DOHH2 (cell line): Measurements from ENCODE around the gene DISP2.

ENCODE experiments used
- EZH2phosphoT487 ChIP-seq: fragments of 200-600 bp; sonication (generic); IDR thresholded peaks from 2 replicates; pipeline ENCODE4 v1.6.1; 2017; ENCODE audit warnings: borderline replicate concordance, mild to moderate bottlenecking, antibody characterized with exemption, low read length, moderate library complexity, mixed read lengths
- TF ChIP-seq, protein P1 (sequence below): fragments of 200-600 bp; sonication (generic); IDR thresholded peaks from one replicate; pipeline ENCODE4 v1.5.1; 2014; ENCODE audit warnings: antibody characterized with exemption, mild to moderate bottlenecking, low read depth, low read length; ENCODE audit not compliant: poor library complexity, severe bottlenecking

DNA sequence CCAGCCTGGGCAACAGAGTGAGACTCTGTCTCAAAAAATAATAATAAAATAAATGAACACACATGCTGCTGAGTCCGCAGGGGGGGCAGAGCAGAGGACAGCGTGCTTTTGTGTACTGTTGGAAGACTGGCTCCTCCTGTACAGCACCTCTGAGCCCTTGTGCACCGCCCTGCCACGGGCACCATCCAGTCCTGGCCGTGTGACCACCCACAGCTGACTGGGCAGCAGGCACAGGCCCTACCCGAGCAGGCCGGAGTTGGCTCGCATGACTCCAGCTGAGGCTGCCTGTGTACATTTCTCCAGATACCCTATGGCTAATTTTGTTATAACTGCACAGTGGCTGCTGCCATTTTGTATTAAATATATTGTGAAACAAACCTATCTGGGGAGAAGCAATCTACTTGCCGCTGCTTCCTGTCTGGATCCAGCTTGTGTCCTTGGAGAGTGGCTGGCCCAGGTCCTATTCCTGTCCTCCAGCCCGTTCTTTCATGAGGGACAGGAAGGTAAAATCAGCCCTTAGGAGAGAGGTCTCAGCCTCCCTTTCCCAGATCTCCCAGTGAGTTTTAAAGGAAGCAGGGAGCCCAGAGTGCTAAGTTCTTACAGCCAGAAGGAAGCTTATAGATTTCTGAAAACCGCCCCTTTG lies 62.2 kb downstream of the DISP2 start:
- TF ChIP-seq, protein P1, sequence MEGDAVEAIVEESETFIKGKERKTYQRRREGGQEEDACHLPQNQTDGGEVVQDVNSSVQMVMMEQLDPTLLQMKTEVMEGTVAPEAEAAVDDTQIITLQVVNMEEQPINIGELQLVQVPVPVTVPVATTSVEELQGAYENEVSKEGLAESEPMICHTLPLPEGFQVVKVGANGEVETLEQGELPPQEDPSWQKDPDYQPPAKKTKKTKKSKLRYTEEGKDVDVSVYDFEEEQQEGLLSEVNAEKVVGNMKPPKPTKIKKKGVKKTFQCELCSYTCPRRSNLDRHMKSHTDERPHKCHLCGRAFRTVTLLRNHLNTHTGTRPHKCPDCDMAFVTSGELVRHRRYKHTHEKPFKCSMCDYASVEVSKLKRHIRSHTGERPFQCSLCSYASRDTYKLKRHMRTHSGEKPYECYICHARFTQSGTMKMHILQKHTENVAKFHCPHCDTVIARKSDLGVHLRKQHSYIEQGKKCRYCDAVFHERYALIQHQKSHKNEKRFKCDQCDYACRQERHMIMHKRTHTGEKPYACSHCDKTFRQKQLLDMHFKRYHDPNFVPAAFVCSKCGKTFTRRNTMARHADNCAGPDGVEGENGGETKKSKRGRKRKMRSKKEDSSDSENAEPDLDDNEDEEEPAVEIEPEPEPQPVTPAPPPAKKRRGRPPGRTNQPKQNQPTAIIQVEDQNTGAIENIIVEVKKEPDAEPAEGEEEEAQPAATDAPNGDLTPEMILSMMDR = no peak
- no peak for TF ChIP-seq EZH2phosphoT487
